Pancreas (tissue), 10 donors: ENCODE measurements around the gene POLR3B. TPM values are rescaled to one million over a fixed set of nuclear protein-coding genes. Genes with fewer than 3 reads are reported as not detected.
"Not testable (repeated sequence)": the region's sequence is repeated elsewhere in the genome, so short reads cannot be mapped to it uniquely, and the experiment has no call there.

Experiments
- ATAC-seq, 4 donors: fragments of 200-7000 bp; cut with Tn5 transposase; one replicate each; pipeline versions ENCODE4 v1.8.0 to v1.9.1; 2020; ENCODE audit warnings: mild to moderate bottlenecking in 4 of 4, moderate library complexity in 4 of 4
- DNase-seq, 6 donors: peaks; one replicate each; pipeline ENCODE4 v3.0.0-alpha.2; 2020
- FAIRE-seq: peaks from 2 replicates; lab custom pipeline; 2012; peaks lifted over from hg19 to GRCh38; lab: Jason Lieb, UNC
- H3K27ac ChIP-seq, 4 donors: fragments of 200-600 bp; sonication (generic); 1 replicate in 3 of 4; 2 replicates in 1 of 4; pipeline versions ENCODE4 v1.5.0 to v1.8.0; 2020
- H3K27me3 ChIP-seq, 4 donors: fragments of 200-600 bp; one replicate each; pipeline ENCODE4 v1.8.0; 2021
- H3K36me3 ChIP-seq, 3 donors: fragments of 200-600 bp; sonication (generic) in 1 of 3; one replicate each; pipeline versions ENCODE4 v1.5.0 to v1.8.0; 2020 to 2021
- H3K4me1 ChIP-seq, 3 donors: fragments of 200-600 bp; one replicate each; pipeline ENCODE4 v1.8.0; 2021
- H3K4me3 ChIP-seq, 4 donors: fragments of 200-600 bp; sonication (generic) in 2 of 4; one replicate each; pipeline versions ENCODE4 v1.5.0 to v1.8.0; 2020 to 2021
- H3K9me3 ChIP-seq, 4 donors: fragments of 200-600 bp; one replicate each; pipeline ENCODE4 v1.8.0; 2021
- CTCF ChIP-seq, 4 donors: fragments of 200-600 bp; sonication (generic) in 3 of 4; IDR thresholded peaks; one replicate each; pipeline versions ENCODE4 v1.5.0 to v1.8.0; 2021; ENCODE audit warnings: antibody characterized with exemption in 4 of 4
- WGBS, 2 donors: extraction: QIAGEN DNeasy Blood & Tissue Kit; methylation state at CpG; one replicate each; pipeline ENCODE4 v1.1.7; 2013; 5-methylcytosine and 5-hydroxymethylcytosine counted together
- intact Hi-C, 3 donors: fragments of 100-400 bp; cut with DNase I; formaldehyde crosslinking; loops; one replicate each; pipeline versions ENCODE4 v1.11.1 to v1.14.2; 2022
- polyA plus RNA-seq, 2 donors: library from polyadenylated mRNA; stranded (reverse); fragments of 200-250 nt; gene quantifications; one replicate each; pipeline ENCODE4 v1.2.3, GENCODE V29; 2013
- total RNA-seq, 6 donors: library from RNA; stranded (reverse); fragmentation: NEBNext Ultra II Directional in 4 of 6; extraction: Animal tissue kit (Norgen Biotek cat#: 25700) in 4 of 6; gene quantifications; one replicate each; pipeline versions ENCODE4 v1.2.1 to v1.2.4, GENCODE V29; 2021 to 2023
- donor health status: healthy with polysubstance abuse.
- donor health status: DM: no; HTN: no; CAD: no; lungs with moderate emphysema.
- donor health status: DM: no; HTN: no; CAD: no.
- donor health status: control.
- donor health status: control.
- donor health status: Bipolar disorder and iron deficiency.
- donor health status: DM: yes; HTN: yes; CAD: no.
- donor health status: DM: no; HTN: no; CAD: no.
- donor health status: DM: no; HTN: no; CAD: no.
- donor health status: DM: yes; HTN: yes; CAD: no.

POLR3B gene
- total and polyA plus RNA-seq, 8 donors: 1.9 to 7.9 (median 4.8) TPM

GRCh38 chr12:106310687-106311086, 46.9 kb upstream of the POLR3B start:
- no peak overlapping the region for H3K27ac ChIP-seq
- H3K36me3 ChIP-seq: peaks cover 0 to 11% (median 4%) of the 10 kb centered on the region in 3 donors
- ATAC-seq (no peak), FAIRE-seq (no peak), DNase-seq (no peak)
- H3K9me3 ChIP-seq: no peaks in the 10 kb centered on the region
- no peaks in the 10 kb centered on the region for H3K27me3 ChIP-seq
- WGBS, 2 donors: 89 to 93% methylated on average over 5 of the region's 5 CpGs
- H3K4me3 ChIP-seq: no peak overlapping the region
- peaks cover 0 to 7% (median 5%) of the 10 kb centered on the region in 3 donors for H3K4me1 ChIP-seq
- intact Hi-C loops: no loop called here
- no peak for TF ChIP-seq CTCF (IDR thresholded peaks at IDR 0.05)

DNA sequence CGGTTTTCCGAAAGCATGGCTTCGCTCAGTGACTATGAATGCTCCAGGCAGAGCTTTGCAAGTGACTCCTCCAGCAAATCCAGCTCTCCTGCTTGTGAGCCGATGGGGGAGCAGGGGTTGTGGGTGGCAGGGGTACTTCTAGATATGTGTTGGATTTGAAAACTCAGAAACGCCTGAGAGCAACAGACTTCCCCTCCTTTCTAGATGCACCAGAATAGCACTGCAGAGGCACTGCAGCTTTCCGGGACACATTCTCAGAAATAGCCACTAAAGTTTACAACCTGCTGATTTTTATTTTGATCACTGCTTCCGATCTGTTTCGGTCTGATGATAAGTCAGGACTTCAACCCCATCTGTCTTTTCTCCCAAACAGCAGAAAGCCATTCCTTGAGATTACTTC, 46.4 kb upstream of the POLR3B start:
- H3K27ac ChIP-seq: no peak overlapping the region
- peaks cover 0 to 7% (median 5%) of the 10 kb centered on the region in 3 donors for H3K4me1 ChIP-seq
- no peak for DNase-seq
- no peak for TF ChIP-seq CTCF (IDR thresholded peaks at IDR 0.05)
- no peaks in the 10 kb centered on the region for H3K27me3 ChIP-seq
- peaks cover 0 to 12% (median 4%) of the 10 kb centered on the region in 3 donors for H3K36me3 ChIP-seq
- H3K4me3 ChIP-seq: no peak overlapping the region
- intact Hi-C loops: no loop called here
- WGBS, 2 donors: 68 to 69% methylated on average over 8 of the region's 8 CpGs
- no peak for ATAC-seq
- no peaks in the 10 kb centered on the region for H3K9me3 ChIP-seq
- FAIRE-seq: no peak

DNA sequence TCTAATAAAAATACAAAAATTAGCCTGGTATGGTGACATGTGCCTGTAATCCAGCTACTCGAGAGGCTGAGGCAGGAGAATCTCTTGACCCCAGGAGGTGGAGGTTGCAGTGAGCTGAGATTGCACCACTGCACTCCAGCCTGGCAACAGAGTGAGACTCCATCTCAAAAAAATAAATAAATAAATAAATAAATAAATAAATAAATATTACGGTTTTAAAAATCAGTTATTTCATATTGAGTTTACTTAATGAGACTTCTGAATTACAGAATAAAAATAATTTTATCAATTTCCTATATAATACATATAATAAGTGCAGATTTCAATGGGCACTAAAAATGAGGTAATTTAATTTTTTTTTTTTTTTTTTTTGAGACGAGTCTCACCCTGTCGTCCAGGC, 44.1 kb upstream of the POLR3B start:
- H3K27me3 ChIP-seq, H3K4me1 ChIP-seq, H3K9me3 ChIP-seq, H3K4me3 ChIP-seq, H3K27ac ChIP-seq, ATAC-seq, DNase-seq, FAIRE-seq, intact Hi-C loops: not testable (repeated sequence)
- 71 to 72% methylated on average over 4 of the region's 4 CpGs for WGBS, 2 donors
- H3K36me3 ChIP-seq: peaks cover 0 to 15% (median 4%) of the 10 kb centered on the region in 3 donors

DNA sequence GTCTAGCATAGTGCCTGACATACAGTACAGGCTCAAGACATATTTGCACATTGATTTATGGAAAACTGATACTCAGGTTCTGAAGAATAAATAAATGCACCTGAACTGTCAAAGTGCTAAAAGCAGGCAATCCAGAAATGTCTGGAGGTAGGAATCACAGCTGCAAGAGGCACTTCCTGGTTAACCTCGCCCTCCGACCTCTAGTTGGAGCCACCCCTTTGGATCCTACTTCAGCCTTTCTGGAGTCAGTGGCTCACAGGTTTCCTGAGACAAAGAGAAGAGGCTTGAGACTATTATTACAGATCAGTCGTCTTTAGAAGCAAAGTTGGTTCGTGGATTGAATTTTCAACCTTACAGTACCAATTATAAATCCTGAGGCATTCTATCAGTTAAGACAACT, 42.0 kb upstream of the POLR3B start:
- no peak for FAIRE-seq
- DNase-seq: no peak
- Histone ChIP-seq H3K27ac (no peak overlapping the region), H3K4me1 (no peaks in the 10 kb centered on the region), H3K4me3 (no peak overlapping the region), H3K9me3 (no peaks in the 10 kb centered on the region), H3K36me3 (peaks cover 0 to 31% (median 4%) of the 10 kb centered on the region in 3 donors), H3K27me3 (no peaks in the 10 kb centered on the region)
- no peak for TF ChIP-seq CTCF (IDR thresholded peaks at IDR 0.05)
- WGBS, 2 donors: 90 to 94% methylated on average over 4 of the region's 4 CpGs
- ATAC-seq: no peak
- intact Hi-C loops: no loop called here

DNA sequence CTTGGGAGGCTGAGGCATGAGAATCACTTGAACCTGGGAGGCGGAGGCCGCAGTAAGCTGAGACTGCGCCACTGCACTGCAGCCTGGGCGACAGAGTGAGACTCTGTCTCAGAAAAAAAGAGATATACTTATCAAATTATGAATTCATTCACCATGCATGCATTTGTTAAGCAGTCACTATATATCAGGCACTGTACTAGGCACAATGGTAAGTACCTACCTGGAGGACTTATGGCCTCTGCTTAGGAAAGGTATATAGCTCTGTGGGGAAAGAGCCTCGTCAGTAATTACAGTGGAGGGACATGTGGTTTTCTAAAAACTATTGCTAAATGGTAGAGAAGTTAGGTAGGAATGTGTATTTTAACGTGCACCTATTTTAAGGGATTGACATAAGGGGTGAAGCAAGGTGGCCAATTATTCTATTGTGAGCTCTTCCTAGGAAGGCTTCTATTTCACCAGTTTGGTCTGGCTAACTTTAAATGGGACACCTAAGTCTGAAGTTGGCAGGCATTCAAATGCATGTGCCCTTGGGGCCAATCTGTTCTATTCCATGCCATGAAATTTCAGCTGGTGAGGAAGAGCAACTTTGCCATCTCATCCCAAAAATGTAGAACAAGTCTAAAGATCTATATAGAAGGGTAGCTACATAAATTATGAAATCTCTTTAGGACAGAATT, 40.0 kb upstream of the POLR3B start:
- 96% methylated on average over 6 of the region's 6 CpGs for WGBS, 2 donors

More for the DNA sequence above, 40.0 kb upstream of the POLR3B start:
- FAIRE-seq (no peak), ATAC-seq (no peak), DNase-seq (no peak)
- intact Hi-C loops: no loop called here
- Histone ChIP-seq H3K9me3 (no peaks in the 10 kb centered on the region), H3K36me3 (peaks cover 0 to 46% (median 4%) of the 10 kb centered on the region in 3 donors), H3K4me1 (no peaks in the 10 kb centered on the region), H3K27me3 (no peaks in the 10 kb centered on the region), H3K27ac (no peak overlapping the region), H3K4me3 (no peak overlapping the region)
- TF ChIP-seq CTCF (IDR thresholded peaks at IDR 0.05): no peak
